H1 (cell line): ENCODE results near the gene GBE1. TPM values are rescaled to one million over a fixed set of nuclear protein-coding genes. Genes with fewer than 3 reads are reported as not detected.

Experiments
- CTCF ChIA-PET: fragments of 300-600 bp; sonication (Branson Sonifier 250); formaldehyde crosslinking; loops from one replicate; lab custom pipeline; 2021; ENCODE audit not compliant: partially characterized antibody; lab: Charles Lee
- POLR2A ChIA-PET: fragments of 300-600 bp; sonication (Branson Sonifier 250); formaldehyde crosslinking; loops from one replicate; lab custom pipeline; 2021; ENCODE audit warnings: inconsistent platforms; ENCODE audit not compliant: partially characterized antibody; lab: Charles Lee
- DNase-seq, 2 experiments: peaks; one replicate each; pipeline versions ENCODE4 v3.0.0 to v3.0.0-alpha.2; 2010 to 2022; ENCODE audit warnings: low spot score in 2 of 2, low read depth in 1 of 2, mixed read lengths in 1 of 2
- FAIRE-seq: peaks from 2 replicates; lab custom pipeline; 2011; peaks lifted over from hg19 to GRCh38; lab: Jason Lieb, UNC
- H2AFZ ChIP-seq: 2 replicates; pipeline ENCODE4 v1.8.1; 2012; ENCODE audit warnings: low read length, inconsistent platforms
- H2AK5ac ChIP-seq: 2 replicates; pipeline ENCODE4 v1.6.1; 2013; ENCODE audit warnings: low read depth, low read length
- H2BK120ac ChIP-seq: replicated peaks from 2 replicates; pipeline ENCODE3; 2013; ENCODE audit warnings: low read depth, low read length, inconsistent platforms
- H2BK12ac ChIP-seq: 2 replicates; pipeline ENCODE4 v1.6.1; 2013; ENCODE audit warnings: low read depth, low read length
- H2BK15ac ChIP-seq: 2 replicates; pipeline ENCODE4 v1.6.1; 2013; ENCODE audit warnings: low read length
- H2BK20ac ChIP-seq: 2 replicates; pipeline ENCODE4 v1.6.1; 2013; ENCODE audit warnings: low read length
- H2BK5ac ChIP-seq: 2 replicates; pipeline ENCODE4 v1.6.1; 2013; ENCODE audit warnings: low read depth, low read length
- H3K14ac ChIP-seq: 2 replicates; pipeline ENCODE4 v1.6.1; 2013; ENCODE audit warnings: inconsistent platforms; ENCODE audit not compliant: insufficient read length
- H3K18ac ChIP-seq: 2 replicates; pipeline ENCODE4 v1.6.1; 2013; ENCODE audit warnings: low read length; ENCODE audit errors: extremely low read depth
- H3K23ac ChIP-seq: 2 replicates; pipeline ENCODE4 v1.6.1; 2013; ENCODE audit warnings: inconsistent platforms; ENCODE audit not compliant: insufficient read length
- H3K23me2 ChIP-seq: 2 replicates; pipeline ENCODE4 v1.6.1; 2013; ENCODE audit warnings: low read depth, low read length
- H3K27ac ChIP-seq: 2 replicates; pipeline ENCODE4 v1.6.1; 2011; ENCODE audit warnings: low read depth, low read length, inconsistent platforms
- H3K27me3 ChIP-seq, 4 experiments: replicated peaks in 1 of 4; 1 replicate in 1 of 4; 2 replicates in 3 of 4; pipeline versions ENCODE4 v1.6.1 to v1.8.1; 2011 to 2013; ENCODE audit warnings: low read length in 3 of 4, mild to moderate bottlenecking in 3 of 4, inconsistent platforms in 2 of 4, mixed read lengths in 2 of 4, moderate library complexity in 1 of 4; ENCODE audit not compliant: control insufficient read depth in 3 of 4, insufficient read depth in 3 of 4; ENCODE audit errors: extremely low read depth in 1 of 4
- H3K36me3 ChIP-seq, 4 experiments: 2 replicates each; pipeline versions ENCODE4 v1.6.1 to v1.8.1; 2011 to 2013; ENCODE audit warnings: mild to moderate bottlenecking in 4 of 4, low read length in 3 of 4, moderate library complexity in 2 of 4, control low read depth in 1 of 4, inconsistent platforms in 1 of 4; ENCODE audit not compliant: insufficient read depth in 4 of 4, control insufficient read depth in 2 of 4
- H3K4ac ChIP-seq: replicated peaks from 2 replicates; pipeline ENCODE3; 2013; ENCODE audit warnings: low read length, low read depth, mixed read lengths, inconsistent platforms; ENCODE audit not compliant: insufficient read length
- H3K4me1 ChIP-seq, 4 experiments: replicated peaks in 1 of 4; 1 replicate in 1 of 4; 2 replicates in 3 of 4; pipeline versions ENCODE4 v1.6.1 to v1.8.1; 2011 to 2013; ENCODE audit warnings: low read length in 3 of 4, inconsistent platforms in 2 of 4, mixed read lengths in 1 of 4; ENCODE audit not compliant: insufficient read depth in 4 of 4, control insufficient read depth in 3 of 4
- H3K4me2 ChIP-seq, 2 experiments: 2 replicates each; pipeline versions ENCODE4 v1.6.1 to v1.8.1; 2011 to 2013; ENCODE audit warnings: low read depth in 2 of 2, low read length in 2 of 2, control low read depth in 1 of 2, inconsistent platforms in 1 of 2, mild to moderate bottlenecking in 1 of 2; ENCODE audit not compliant: insufficient read depth in 1 of 2
- H3K4me3 ChIP-seq, 4 experiments: fragments of 200-600, 300-600 bp in 1 of 4; sonication (generic), shearing (Covaris generic), sonication (Bioruptor Twin) in 1 of 4; 2 replicates each; pipeline versions ENCODE4 v1.5.1 to v1.8.1; 2011 to 2016; ENCODE audit warnings: low read length in 4 of 4, low read depth in 3 of 4, control low read depth in 2 of 4, inconsistent platforms in 2 of 4, mild to moderate bottlenecking in 2 of 4, mixed read lengths in 1 of 4, moderate library complexity in 1 of 4; ENCODE audit not compliant: insufficient read depth in 2 of 4; ENCODE audit errors: extremely low read depth in 1 of 4
- H3K56ac ChIP-seq: replicated peaks from 2 replicates; pipeline ENCODE3; 2013; ENCODE audit warnings: low read depth, mild to moderate bottlenecking, mixed read lengths, low read length, inconsistent platforms; ENCODE audit not compliant: insufficient read length
- H3K79me1 ChIP-seq: 2 replicates; pipeline ENCODE4 v1.6.1; 2013; ENCODE audit warnings: low read depth, low read length, control low read depth
- H3K79me2 ChIP-seq, 2 experiments: 2 replicates each; pipeline versions ENCODE4 v1.6.1 to v1.8.1; 2012 to 2013; ENCODE audit warnings: low read length in 2 of 2, mild to moderate bottlenecking in 2 of 2, inconsistent platforms in 1 of 2; ENCODE audit not compliant: insufficient read depth in 2 of 2, control insufficient read depth in 1 of 2
- H3K9ac ChIP-seq, 4 experiments: replicated peaks in 1 of 4; 1 replicate in 1 of 4; 2 replicates in 3 of 4; pipeline versions ENCODE4 v1.6.1 to v1.8.1; 2011 to 2013; ENCODE audit warnings: low read depth in 3 of 4, low read length in 3 of 4, control low read depth in 2 of 4, mild to moderate bottlenecking in 2 of 4, moderate library complexity in 2 of 4, inconsistent platforms in 1 of 4; ENCODE audit errors: extremely low read depth in 1 of 4
- H3K9me3 ChIP-seq, 2 experiments: 2 replicates each; pipeline versions ENCODE4 v1.6.1 to v1.8.1; 2012 to 2013; ENCODE audit warnings: mild to moderate bottlenecking in 2 of 2, moderate library complexity in 2 of 2, control low read depth in 1 of 2, inconsistent platforms in 1 of 2, low read depth in 1 of 2, low read length in 1 of 2, mixed read lengths in 1 of 2; ENCODE audit not compliant: insufficient read depth in 2 of 2
- H4K20me1 ChIP-seq, 2 experiments: replicated peaks in 1 of 2; 2 replicates each; pipeline versions ENCODE3 to v1.8.1; 2011 to 2013; ENCODE audit warnings: inconsistent platforms in 2 of 2, low read length in 2 of 2, mild to moderate bottlenecking in 1 of 2; ENCODE audit not compliant: insufficient read depth in 2 of 2, control insufficient read depth in 1 of 2
- H4K5ac ChIP-seq: 2 replicates; pipeline ENCODE4 v1.6.1; 2013; ENCODE audit warnings: low read length, low read depth, mixed read lengths, inconsistent platforms; ENCODE audit not compliant: insufficient read length
- H4K8ac ChIP-seq: 2 replicates; pipeline ENCODE4 v1.8.0; 2013; ENCODE audit warnings: mild to moderate bottlenecking, moderate library complexity, low read length, inconsistent platforms; ENCODE audit not compliant: insufficient read depth; ENCODE audit errors: extremely low read depth
- H4K91ac ChIP-seq: replicated peaks from 2 replicates; pipeline ENCODE3; 2013; ENCODE audit warnings: low read length, mixed read lengths, inconsistent platforms; ENCODE audit not compliant: insufficient read length
- WGBS, 2 experiments: shearing (Covaris generic) in 1 of 2; methylation state at CpG; one replicate each; pipeline versions ENCODE4 v1.1.6 to v1.1.7; 2013 to 2015; ENCODE audit warnings: low lambda C conversion rate in 2 of 2, mixed read lengths in 2 of 2, inconsistent platforms in 1 of 2, low coverage in 1 of 2, missing lambda C conversion rate in 1 of 2; ENCODE audit not compliant: insufficient replicate concordance in 2 of 2, insufficient coverage in 1 of 2, insufficient read length in 1 of 2; ENCODE audit errors: extremely low coverage in 1 of 2, missing lambda C conversion rate in 1 of 2; 5-methylcytosine and 5-hydroxymethylcytosine counted together
- polyA plus RNA-seq, 7 experiments: library from polyadenylated mRNA; depleted of rRNA in 3 of 7; stranded (reverse) in 5 of 7; unstranded in 2 of 7; fragments of >200 nt in 5 of 7; fragments of 200-250 nt in 2 of 7; gene quantifications; 1 replicate in 5 of 7; 2 replicates in 1 of 7; 4 replicates in 1 of 7; pipeline versions ENCODE4 v1.2.1 to v1.2.3, GENCODE V29; 2011 to 2013; ENCODE audit warnings: missing spikeins in 2 of 7, mixed read lengths in 2 of 7
- total RNA-seq: library from RNA; stranded (reverse); fragmentation: NEBNext Ultra II Directional; extraction: Animal tissue kit (Norgen Biotek cat#: 25700); gene quantifications from 2 replicates; pipeline ENCODE4 v1.2.1, GENCODE V29; 2021
- TF ChIP-seq, protein P1 (sequence below): IDR thresholded peaks from 2 replicates; pipeline ENCODE4 v1.6.1; 2011; ENCODE audit warnings: low read depth, mild to moderate bottlenecking, low read length; ENCODE audit not compliant: insufficient read depth

Gene GBE1
- total and polyA plus RNA-seq, 2 of the 8 experiments (the other 6 are each of a cell fraction or from before 2014, with no cell fraction given): 3.3 to 7.3 TPM

DNA sequence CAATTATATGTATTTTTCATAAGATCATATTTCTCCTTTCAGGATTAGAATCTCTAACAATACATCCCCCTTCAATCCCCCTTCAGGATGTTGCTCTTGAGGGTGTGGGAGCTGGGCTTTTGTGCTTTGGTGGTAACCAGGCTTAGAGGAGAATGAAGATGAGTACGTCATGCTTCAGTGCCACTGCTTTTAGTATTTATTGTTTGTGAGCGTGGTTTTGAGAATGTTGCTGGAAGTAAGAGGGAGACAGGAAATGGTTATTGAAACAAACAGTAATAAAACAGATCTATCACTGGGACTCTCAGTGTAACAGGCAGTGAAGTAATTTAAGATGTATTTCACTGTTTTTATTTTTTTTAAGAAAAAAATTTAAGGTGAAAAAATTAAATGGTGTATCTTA is 35.3 kb downstream of the GBE1 start:
- Histone ChIP-seq H3K23ac (no peak overlapping the region), H3K79me2 (no peaks in the 10 kb centered on the region), H3K4me3 (no peak overlapping the region), H2AK5ac (no peak overlapping the region), H2BK12ac (no peak overlapping the region), H4K20me1 (no peaks in the 10 kb centered on the region), H3K23me2 (no peaks in the 10 kb centered on the region), H3K27ac (no peak overlapping the region), H2BK20ac (no peak overlapping the region), H3K14ac (no peak overlapping the region), H2BK5ac (no peak overlapping the region), H3K79me1 (no peaks in the 10 kb centered on the region), H2BK120ac (no peak overlapping the region), H3K56ac (no peak overlapping the region), H3K4ac (no peak overlapping the region), H4K5ac (no peak overlapping the region), H3K9me3 (no peaks in the 10 kb centered on the region), H3K4me2 (no peak overlapping the region), H3K36me3 (no peaks in the 10 kb centered on the region), H4K91ac (no peak overlapping the region), H3K18ac (no peak overlapping the region), H4K8ac (no peak overlapping the region), H3K9ac (no peak overlapping the region), H2BK15ac (no peak overlapping the region), H3K4me1 (no peaks in the 10 kb centered on the region), H3K27me3 (no peaks in the 10 kb centered on the region), H2AFZ (no peak overlapping the region)
- 90% methylated on average over 2 of the region's 2 CpGs; no CpG with 5 or more reads in 1 of the 2 experiments for WGBS, 2 experiments
- no peak for FAIRE-seq
- CTCF ChIA-PET: no interaction called here
- DNase-seq: no peak
- POLR2A ChIA-PET: no interaction called here
- TF ChIP-seq, protein P1, sequence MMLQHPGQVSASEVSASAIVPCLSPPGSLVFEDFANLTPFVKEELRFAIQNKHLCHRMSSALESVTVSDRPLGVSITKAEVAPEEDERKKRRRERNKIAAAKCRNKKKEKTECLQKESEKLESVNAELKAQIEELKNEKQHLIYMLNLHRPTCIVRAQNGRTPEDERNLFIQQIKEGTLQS: no peak
